HepG2 (cell line): ENCODE data around the gene C1orf35. TPM values are rescaled to one million over a fixed set of nuclear protein-coding genes. Genes with fewer than 3 reads are reported as not detected.

Experiments
- ATAC-seq: fragments of 200-7000 bp; cut with Tn5 transposase; 3 replicates; pipeline ENCODE4 v1.9.1; 2020; ENCODE audit warnings: mild to moderate bottlenecking, moderate library complexity
- BruUV-seq: library from RNA; stranded (reverse); fragments of 400-500 nt; replicated peaks from 2 replicates; lab custom pipeline; 2021; lab: Mats Ljungman, UMichigan
- CTCF ChIA-PET: fragments of 300-600 bp; formaldehyde crosslinking; extraction: SDS; loops from one replicate; lab custom pipeline; 2021; ENCODE audit warnings: low total read pairs, inconsistent platforms, low intra/inter-chr PET ratio; lab: Yijun Ruan, JAX
- POLR2A ChIA-PET: fragments of 350-600 bp; sonication (Branson Sonifier 250); formaldehyde crosslinking; loops from one replicate; lab custom pipeline; 2020; ENCODE audit warnings: antibody characterized with exemption, inconsistent platforms; lab: Yijun Ruan, JAX
- DNase-seq: peaks from one replicate; pipeline ENCODE4 v3.0.0-alpha.2; 2015; ENCODE audit warnings: low spot score
- FAIRE-seq: peaks from 3 replicates; lab custom pipeline; 2011; peaks lifted over from hg19 to GRCh38; lab: Jason Lieb, UNC
- H2AFZ ChIP-seq: one replicate; pipeline ENCODE4 v1.6.1; 2011; ENCODE audit warnings: low read length, inconsistent platforms
- H3K27ac ChIP-seq: fragments of 300-600 bp; 3 replicates; pipeline ENCODE4 v1.8.0; 2011; ENCODE audit warnings: mixed run types, mild to moderate bottlenecking, mixed read lengths, low read length, inconsistent platforms; ENCODE audit not compliant: insufficient read depth; ENCODE audit errors: extremely low read length
- H3K27me3 ChIP-seq, 2 experiments: fragments of 200-600 bp in 1 of 2; 2 replicates in 1 of 2; 3 replicates in 1 of 2; pipeline versions ENCODE4 v1.6.0 to v1.8.0; 2011; ENCODE audit warnings: low read length in 2 of 2, mild to moderate bottlenecking in 2 of 2, moderate library complexity in 2 of 2, inconsistent platforms in 1 of 2; ENCODE audit not compliant: insufficient read depth in 2 of 2, control insufficient read depth in 1 of 2
- H3K36me3 ChIP-seq, 2 experiments: fragments of 200-600 bp in 1 of 2; replicated peaks in 1 of 2; 2 replicates in 1 of 2; 3 replicates in 1 of 2; pipeline versions ENCODE4 v1.5.1 to v1.8.0; 2011; ENCODE audit warnings: low read length in 2 of 2, inconsistent platforms in 1 of 2; ENCODE audit not compliant: insufficient read depth in 2 of 2, control insufficient read depth in 1 of 2
- H3K4me1 ChIP-seq: 2 replicates; pipeline ENCODE4 v1.5.1; 2012; ENCODE audit warnings: low read length, inconsistent platforms; ENCODE audit not compliant: insufficient read depth
- H3K4me2 ChIP-seq: 2 replicates; pipeline ENCODE4 v1.6.0; 2011; ENCODE audit warnings: low read depth, low read length, inconsistent platforms
- H3K4me3 ChIP-seq, 3 experiments: fragments of 200-600 bp in 1 of 3; sonication (generic), shearing (Covaris generic) in 1 of 3; replicated peaks in 1 of 3; 2 replicates each; pipeline ENCODE4 v1.5.1; 2011 to 2016; ENCODE audit warnings: low read length in 3 of 3, inconsistent platforms in 2 of 3, low read depth in 2 of 3, mild to moderate bottlenecking in 2 of 3, control low read depth in 1 of 3, mixed read lengths in 1 of 3; ENCODE audit not compliant: insufficient read depth in 1 of 3
- H3K79me2 ChIP-seq: one replicate; pipeline ENCODE4 v1.6.1; 2011; ENCODE audit warnings: low read length, inconsistent platforms; ENCODE audit not compliant: insufficient read depth
- H3K9ac ChIP-seq: 2 replicates; pipeline ENCODE4 v1.6.0; 2011; ENCODE audit warnings: mild to moderate bottlenecking, low read depth, low read length, inconsistent platforms; ENCODE audit not compliant: insufficient read depth
- H3K9me3 ChIP-seq: 2 replicates; pipeline ENCODE4 v1.5.1; 2012; ENCODE audit warnings: mild to moderate bottlenecking, low read length
- H4K20me1 ChIP-seq: 2 replicates; pipeline ENCODE4 v1.6.0; 2011; ENCODE audit warnings: inconsistent platforms, mild to moderate bottlenecking, low read length, moderate library complexity; ENCODE audit not compliant: insufficient read depth
- NR2F6 ChIP-seq, 2 experiments: IDR thresholded peaks; 2 replicates each; pipeline ENCODE4 v1.6.1; 2016; ENCODE audit warnings: antibody characterized with exemption in 1 of 2, mild to moderate bottlenecking in 1 of 2
- SMARCE1 ChIP-seq: fragments of 450-650 bp; IDR thresholded peaks from 2 replicates; pipeline ENCODE4 v1.6.1; 2017; ENCODE audit warnings: borderline replicate concordance
- STAT5B ChIP-seq: sonication (generic); formaldehyde crosslinking; IDR thresholded peaks from 2 replicates; pipeline ENCODE4 v1.4.0; 2020; ENCODE audit warnings: missing genetic modification reagents
- ZNF30 ChIP-seq: sonication (generic); formaldehyde crosslinking; IDR thresholded peaks from 2 replicates; pipeline ENCODE4 v1.5.0; 2020; ENCODE audit warnings: mild to moderate bottlenecking, missing genetic modification reagents
- ZNF660 ChIP-seq: sonication (generic); formaldehyde crosslinking; IDR thresholded peaks from 2 replicates; pipeline ENCODE4 v1.5.1; 2020; ENCODE audit warnings: mild to moderate bottlenecking, low read depth, missing genetic modification reagents, borderline replicate concordance
- WGBS: methylation state at CpG from one replicate; pipeline ENCODE4 v1.1.6; 2017; ENCODE audit warnings: low lambda C conversion rate; 5-methylcytosine and 5-hydroxymethylcytosine counted together
- in situ Hi-C: cut with HindIII; loops from 2 replicates; pipeline ENCODE4 v1.10.0; 2017; ENCODE audit warnings: low pct_unique_long_range_greater_than_20kb; ENCODE audit not compliant: extremely low pct_ligation_motif_present
- intact Hi-C: fragments of 100-400 bp; cut with micrococcal nuclease; formaldehyde crosslinking; loops from one replicate; pipeline ENCODE4 v1.10.0; 2022; ENCODE audit not compliant: unreplicated experiment
- polyA plus RNA-seq, 8 experiments: library from polyadenylated mRNA; depleted of rRNA in 3 of 8; stranded (reverse) in 7 of 8; unstranded in 1 of 8; fragments of >200 nt; fragmentation: Illumina TruSeq in 4 of 8; extraction: Trizol in 4 of 8; gene quantifications; 2 replicates each; pipeline versions ENCODE4 v1.2.1 to v1.2.3, GENCODE V29; 2011 to 2016; ENCODE audit warnings: low read depth in 4 of 8, missing spikeins in 1 of 8, mixed read lengths in 1 of 8; ENCODE audit not compliant: insufficient read depth in 1 of 8
- total RNA-seq, 5 experiments: library from RNA; depleted of rRNA; stranded (reverse); fragments of >200 nt; fragmentation: Illumina TruSeq; extraction: Trizol; gene quantifications; 2 replicates each; pipeline ENCODE4 v1.2.3, GENCODE V29; 2016; ENCODE audit warnings: low read depth in 1 of 5
- TF ChIP-seq, protein P1 (sequence below), 2 experiments: fragments of 450-650 bp in 1 of 2; sonication (generic) in 1 of 2; formaldehyde crosslinking in 1 of 2; IDR thresholded peaks; 2 replicates each; pipeline versions ENCODE4 v1.6.1 to v1.8.0; 2016 to 2022; ENCODE audit warnings: antibody characterized with exemption in 1 of 2, mild to moderate bottlenecking in 1 of 2, missing genetic modification reagents in 1 of 2
- TF ChIP-seq, protein P2 (sequence below): sonication (generic); formaldehyde crosslinking; IDR thresholded peaks from 2 replicates; pipeline ENCODE4 v1.4.0; 2020; ENCODE audit warnings: mild to moderate bottlenecking, missing genetic modification reagents

The C1orf35 gene
- total and polyA plus RNA-seq, 2 of the 13 experiments (the other 11 are each of a cell fraction or from before 2014, with no cell fraction given): 8.1 to 19.3 TPM

DNA sequence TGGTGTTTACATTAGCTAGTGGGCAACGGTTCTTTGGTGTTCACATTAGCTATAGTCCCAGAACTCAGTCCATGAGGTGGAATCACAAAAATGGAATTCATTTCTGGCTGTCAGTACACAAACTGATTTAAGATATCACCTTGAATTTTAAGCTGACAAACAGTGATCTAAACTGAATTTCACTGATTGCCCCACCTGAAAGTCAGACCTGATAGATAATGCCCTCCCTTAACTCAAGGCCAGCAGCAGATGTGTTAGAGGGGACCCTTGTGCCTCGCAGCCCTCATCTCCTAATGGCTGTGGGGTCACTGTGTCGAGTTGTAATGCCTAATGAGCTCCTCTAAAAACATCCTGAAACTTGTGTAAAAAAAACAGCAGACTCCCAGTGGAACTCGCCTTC is 12.0 kb downstream of the C1orf35 start:
- Histone ChIP-seq H3K9ac (no peak overlapping the region), H3K4me1 (peaks cover 53% of the 10 kb centered on the region), H3K4me3 (no peak overlapping the region), H3K36me3 (peaks cover 15 to 71% of the 10 kb centered on the region in 2 experiments; a peak in 4 of 5 replicates), H2AFZ (no peak overlapping the region), H3K27ac (no peak overlapping the region), H3K4me2 (no peak overlapping the region), H3K9me3 (peaks cover 26% of the 10 kb centered on the region), H3K79me2 (peaks cover 100% of the 10 kb centered on the region), H3K27me3 (no peaks in the 10 kb centered on the region), H4K20me1 (peaks cover 100% of the 10 kb centered on the region)
- CTCF ChIA-PET: no interaction called here
- intact Hi-C loops (no loop called here), in situ Hi-C loops (no loop called here)
- POLR2A ChIA-PET: no interaction called here
- ATAC-seq: no peak
- no peak for DNase-seq
- BruUV-seq: no TSS peak
- no peak for FAIRE-seq
- 82% methylated on average over 2 of the region's 4 CpGs for WGBS
- TF ChIP-seq ZNF30 (no peak), NR2F6 (IDR thresholded peaks at IDR 0.05) (peak; percentile 5; the same call in 1 of the 2 replicates), NR2F6 (CRISPR knock-in tag; IDR thresholded peaks at IDR 0.05) (no peak), ZNF660 (CRISPR knock-in tag) (no peak), STAT5B (CRISPR knock-in tag) (no peak), SMARCE1 (no peak)
- TF ChIP-seq, protein P1, sequence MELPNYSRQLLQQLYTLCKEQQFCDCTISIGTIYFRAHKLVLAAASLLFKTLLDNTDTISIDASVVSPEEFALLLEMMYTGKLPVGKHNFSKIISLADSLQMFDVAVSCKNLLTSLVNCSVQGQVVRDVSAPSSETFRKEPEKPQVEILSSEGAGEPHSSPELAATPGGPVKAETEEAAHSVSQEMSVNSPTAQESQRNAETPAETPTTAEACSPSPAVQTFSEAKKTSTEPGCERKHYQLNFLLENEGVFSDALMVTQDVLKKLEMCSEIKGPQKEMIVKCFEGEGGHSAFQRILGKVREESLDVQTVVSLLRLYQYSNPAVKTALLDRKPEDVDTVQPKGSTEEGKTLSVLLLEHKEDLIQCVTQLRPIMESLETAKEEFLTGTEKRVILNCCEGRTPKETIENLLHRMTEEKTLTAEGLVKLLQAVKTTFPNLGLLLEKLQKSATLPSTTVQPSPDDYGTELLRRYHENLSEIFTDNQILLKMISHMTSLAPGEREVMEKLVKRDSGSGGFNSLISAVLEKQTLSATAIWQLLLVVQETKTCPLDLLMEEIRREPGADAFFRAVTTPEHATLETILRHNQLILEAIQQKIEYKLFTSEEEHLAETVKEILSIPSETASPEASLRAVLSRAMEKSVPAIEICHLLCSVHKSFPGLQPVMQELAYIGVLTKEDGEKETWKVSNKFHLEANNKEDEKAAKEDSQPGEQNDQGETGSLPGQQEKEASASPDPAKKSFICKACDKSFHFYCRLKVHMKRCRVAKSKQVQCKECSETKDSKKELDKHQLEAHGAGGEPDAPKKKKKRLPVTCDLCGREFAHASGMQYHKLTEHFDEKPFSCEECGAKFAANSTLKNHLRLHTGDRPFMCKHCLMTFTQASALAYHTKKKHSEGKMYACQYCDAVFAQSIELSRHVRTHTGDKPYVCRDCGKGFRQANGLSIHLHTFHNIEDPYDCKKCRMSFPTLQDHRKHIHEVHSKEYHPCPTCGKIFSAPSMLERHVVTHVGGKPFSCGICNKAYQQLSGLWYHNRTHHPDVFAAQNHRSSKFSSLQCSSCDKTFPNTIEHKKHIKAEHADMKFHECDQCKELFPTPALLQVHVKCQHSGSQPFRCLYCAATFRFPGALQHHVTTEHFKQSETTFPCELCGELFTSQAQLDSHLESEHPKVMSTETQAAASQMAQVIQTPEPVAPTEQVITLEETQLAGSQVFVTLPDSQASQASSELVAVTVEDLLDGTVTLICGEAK (IDR thresholded peaks at IDR 0.05): no peak
- TF ChIP-seq, protein P1 (CRISPR knock-in tag; IDR thresholded peaks at IDR 0.05): no peak
- TF ChIP-seq, protein P2, sequence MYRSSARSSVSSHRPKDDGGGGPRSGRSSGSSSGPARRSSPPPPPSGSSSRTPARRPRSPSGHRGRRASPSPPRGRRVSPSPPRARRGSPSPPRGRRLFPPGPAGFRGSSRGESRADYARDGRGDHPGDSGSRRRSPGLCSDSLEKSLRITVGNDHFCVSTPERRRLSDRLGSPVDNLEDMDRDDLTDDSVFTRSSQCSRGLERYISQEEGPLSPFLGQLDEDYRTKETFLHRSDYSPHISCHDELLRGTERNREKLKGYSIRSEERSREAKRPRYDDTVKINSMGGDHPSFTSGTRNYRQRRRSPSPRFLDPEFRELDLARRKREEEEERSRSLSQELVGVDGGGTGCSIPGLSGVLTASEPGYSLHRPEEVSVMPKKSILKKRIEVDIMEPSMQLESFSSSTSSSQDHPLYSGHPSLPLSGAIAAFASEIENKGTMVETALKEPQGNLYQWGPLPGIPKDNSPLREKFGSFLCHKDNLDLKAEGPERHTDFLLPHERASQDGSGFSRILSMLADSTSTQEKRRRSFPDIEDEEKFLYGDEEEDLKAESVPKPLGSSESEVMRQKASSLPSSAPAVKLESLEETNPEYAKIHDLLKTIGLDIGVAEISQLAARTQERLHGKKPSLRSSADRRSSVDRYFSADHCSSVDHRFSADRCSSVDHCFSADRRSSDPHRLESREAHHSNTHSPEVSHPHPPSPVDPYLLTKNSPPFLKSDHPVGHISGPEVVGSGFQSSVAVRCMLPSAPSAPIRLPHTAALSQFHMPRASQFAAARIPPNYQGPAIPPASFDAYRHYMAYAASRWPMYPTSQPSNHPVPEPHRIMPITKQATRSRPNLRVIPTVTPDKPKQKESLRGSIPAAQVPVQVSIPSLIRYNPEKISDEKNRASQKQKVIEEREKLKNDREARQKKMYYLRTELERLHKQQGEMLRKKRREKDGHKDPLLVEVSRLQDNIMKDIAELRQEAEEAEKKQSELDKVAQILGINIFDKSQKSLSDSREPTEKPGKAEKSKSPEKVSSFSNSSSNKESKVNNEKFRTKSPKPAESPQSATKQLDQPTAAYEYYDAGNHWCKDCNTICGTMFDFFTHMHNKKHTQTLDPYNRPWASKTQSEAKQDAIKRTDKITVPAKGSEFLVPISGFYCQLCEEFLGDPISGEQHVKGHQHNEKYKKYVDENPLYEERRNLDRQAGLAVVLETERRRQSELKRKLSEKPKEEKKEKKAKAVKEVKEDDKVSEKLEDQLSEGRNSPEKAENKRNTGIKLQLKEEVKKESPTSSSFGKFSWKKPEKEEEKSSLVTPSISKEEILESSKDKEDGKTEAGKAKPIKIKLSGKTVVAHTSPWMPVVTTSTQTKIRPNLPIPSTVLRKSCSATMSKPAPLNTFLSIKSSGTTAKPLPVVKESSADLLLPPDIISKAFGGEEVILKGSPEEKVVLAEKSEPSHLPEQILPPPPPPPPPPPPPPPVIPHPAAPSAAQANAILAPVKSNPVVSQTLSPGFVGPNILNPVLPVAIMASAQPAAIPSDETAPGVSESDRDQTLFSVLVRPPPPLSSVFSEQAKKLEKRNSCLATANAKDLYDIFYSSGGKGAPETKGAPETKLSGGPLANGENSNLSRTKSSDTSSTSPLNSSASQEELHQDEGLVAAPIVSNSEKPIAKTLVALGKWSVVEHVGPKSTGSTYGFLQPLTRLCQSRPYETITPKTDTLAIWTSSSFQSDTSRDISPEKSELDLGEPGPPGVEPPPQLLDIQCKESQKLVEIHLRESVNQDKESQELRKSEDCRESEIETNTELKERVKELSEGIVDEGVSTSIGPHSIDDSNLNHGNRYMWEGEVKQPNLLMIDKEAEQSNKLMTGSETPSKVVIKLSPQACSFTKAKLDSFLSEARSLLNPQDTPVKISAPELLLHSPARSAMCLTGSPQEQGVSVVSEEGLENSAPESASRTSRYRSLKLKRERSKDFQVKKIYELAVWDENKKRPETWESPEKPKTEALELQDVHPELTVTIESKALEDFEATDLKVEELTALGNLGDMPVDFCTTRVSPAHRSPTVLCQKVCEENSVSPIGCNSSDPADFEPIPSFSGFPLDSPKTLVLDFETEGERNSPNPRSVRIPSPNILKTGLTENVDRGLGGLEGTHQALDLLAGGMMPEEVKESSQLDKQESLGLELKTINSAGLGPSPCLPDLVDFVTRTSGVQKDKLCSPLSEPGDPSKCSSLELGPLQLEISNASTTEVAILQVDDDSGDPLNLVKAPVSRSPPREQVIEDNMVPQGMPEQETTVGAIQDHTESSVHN: no peak
